ENCODE data around the gene TSEN15.

TSEN15 gene

GRCh38 chr1:184101141-184101540 lies 49.6 kb downstream of the TSEN15 start:
- DNase-seq (ENCODE audit: low read depth in 2 of 2): no peak

GRCh38 chr1:184101571-184101970 lies 50.0 kb downstream of the TSEN15 start:
- no peak for DNase-seq (ENCODE audit: low read depth in 2 of 2)

GRCh38 chr1:184110272-184111204 lies 59.0 kb downstream of the TSEN15 start:
- no peak for DNase-seq (ENCODE audit: low read depth in 2 of 2)

- DNase-seq (ENCODE audit: low read depth in 2 of 2): no peak
Observed at GRCh38 chr1:184112176-184112948, 60.8 kb downstream of the TSEN15 start.

- DNase-seq (ENCODE audit: low read depth in 2 of 2): no peak
Observed at GRCh38 chr1:184113251-184113650, 61.7 kb downstream of the TSEN15 start.

DNA sequence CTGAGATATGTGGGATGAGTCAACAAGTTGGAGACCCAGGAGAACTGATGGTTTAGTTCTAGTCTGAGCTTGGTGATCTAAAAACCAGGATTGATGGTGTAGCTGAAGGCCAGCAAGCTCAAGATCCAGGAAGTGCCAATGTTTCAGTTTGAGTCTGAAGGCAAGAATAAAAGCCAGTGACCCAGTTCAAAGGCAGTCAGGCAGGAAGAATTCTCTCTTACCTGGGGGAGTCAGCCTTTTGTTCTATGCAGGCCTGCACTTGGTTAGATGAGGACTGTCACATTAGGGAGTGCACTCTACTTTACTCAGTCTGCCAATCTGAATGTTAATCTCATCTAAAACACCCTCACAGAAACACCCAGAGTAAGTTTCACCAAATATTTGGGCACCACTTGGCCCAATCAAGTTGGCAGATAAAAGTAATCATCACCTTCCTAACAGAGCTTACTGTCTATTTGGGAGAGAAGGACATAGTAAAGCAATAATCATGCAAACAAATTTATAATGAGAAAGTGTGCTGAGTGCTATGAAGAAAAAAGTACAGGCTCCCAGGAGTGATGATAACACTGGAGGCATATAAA lies 63.4 kb downstream of the TSEN15 start:
- no peak for DNase-seq (ENCODE audit: low read depth in 2 of 2)

DNA sequence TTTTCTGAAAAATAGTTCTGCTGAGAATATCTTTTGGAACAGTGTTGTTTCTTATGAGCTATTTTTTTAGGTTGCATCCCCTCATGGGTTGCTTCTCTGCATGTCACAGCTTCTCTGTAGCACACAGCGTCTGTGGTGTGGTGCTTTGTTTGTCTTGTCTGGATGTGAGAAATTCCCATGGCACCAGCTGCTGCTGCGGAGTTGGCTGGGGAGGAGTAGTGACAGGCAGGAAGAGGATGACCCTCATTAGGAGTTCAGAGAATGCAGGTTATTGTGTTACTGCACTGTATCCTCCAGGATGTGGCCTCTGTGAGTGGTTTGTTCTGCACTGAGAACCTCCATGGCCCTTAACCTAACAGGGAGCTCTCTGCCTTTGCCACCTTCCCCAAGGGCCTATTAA lies 64.8 kb downstream of the TSEN15 start:
- no peak for DNase-seq (ENCODE audit: low read depth in 2 of 2)

GRCh38 chr1:184118046-184118445 lies 66.5 kb downstream of the TSEN15 start:
- DNase-seq (ENCODE audit: low read depth in 2 of 2): no peak
